Measurements from ENCODE around the gene CXorf58.

DNA sequence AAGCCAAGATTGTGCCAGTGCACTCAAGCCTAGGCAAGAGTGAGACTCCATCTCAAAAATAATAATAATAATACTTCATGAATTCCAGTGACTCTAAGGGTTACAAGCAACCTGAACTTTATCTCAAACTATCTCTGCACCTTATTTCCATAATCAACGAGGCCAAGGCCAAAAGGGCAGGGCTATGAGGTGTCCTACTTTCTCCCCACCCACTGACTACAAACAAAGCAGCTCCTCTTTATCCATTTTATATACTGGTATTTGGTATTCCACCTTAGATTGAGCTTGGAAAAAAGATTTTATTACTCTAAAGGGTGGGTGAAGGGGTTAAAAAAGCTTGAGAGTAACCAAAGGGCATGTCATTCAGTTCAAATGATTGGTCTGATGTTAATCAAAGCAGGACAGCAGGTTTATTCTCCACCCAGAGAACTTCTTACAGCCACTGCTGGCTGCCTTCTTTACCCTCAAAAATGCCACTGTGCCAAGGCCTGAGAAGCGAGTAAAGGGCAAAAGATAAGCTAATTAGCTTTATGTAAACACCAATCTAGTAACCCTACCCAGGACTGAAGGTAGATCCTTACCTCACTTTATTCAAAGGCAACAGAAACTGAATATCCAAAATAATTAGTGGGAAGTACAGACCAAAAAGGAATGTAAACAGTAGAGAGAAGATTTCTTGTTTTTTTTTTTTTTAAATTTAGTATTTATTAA lies 28.3 kb upstream of the CXorf58 start:
- TF ChIP-seq, protein P1, sequence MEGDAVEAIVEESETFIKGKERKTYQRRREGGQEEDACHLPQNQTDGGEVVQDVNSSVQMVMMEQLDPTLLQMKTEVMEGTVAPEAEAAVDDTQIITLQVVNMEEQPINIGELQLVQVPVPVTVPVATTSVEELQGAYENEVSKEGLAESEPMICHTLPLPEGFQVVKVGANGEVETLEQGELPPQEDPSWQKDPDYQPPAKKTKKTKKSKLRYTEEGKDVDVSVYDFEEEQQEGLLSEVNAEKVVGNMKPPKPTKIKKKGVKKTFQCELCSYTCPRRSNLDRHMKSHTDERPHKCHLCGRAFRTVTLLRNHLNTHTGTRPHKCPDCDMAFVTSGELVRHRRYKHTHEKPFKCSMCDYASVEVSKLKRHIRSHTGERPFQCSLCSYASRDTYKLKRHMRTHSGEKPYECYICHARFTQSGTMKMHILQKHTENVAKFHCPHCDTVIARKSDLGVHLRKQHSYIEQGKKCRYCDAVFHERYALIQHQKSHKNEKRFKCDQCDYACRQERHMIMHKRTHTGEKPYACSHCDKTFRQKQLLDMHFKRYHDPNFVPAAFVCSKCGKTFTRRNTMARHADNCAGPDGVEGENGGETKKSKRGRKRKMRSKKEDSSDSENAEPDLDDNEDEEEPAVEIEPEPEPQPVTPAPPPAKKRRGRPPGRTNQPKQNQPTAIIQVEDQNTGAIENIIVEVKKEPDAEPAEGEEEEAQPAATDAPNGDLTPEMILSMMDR (IDR thresholded peaks at IDR 0.05), result no peak
- TF ChIP-seq ZFX (IDR thresholded peaks at IDR 0.05; ENCODE audit: borderline replicate concordance), result no peak

Data from 22Rv1 (cell line).